Measurements from ENCODE around the gene SPAG9. TPM values are rescaled to one million over a fixed set of nuclear protein-coding genes. Genes with fewer than 3 reads are reported as not detected.

SPAG9 gene
- total RNA-seq, 1 experiment from 2014 or later: 77.6 TPM

DNA sequence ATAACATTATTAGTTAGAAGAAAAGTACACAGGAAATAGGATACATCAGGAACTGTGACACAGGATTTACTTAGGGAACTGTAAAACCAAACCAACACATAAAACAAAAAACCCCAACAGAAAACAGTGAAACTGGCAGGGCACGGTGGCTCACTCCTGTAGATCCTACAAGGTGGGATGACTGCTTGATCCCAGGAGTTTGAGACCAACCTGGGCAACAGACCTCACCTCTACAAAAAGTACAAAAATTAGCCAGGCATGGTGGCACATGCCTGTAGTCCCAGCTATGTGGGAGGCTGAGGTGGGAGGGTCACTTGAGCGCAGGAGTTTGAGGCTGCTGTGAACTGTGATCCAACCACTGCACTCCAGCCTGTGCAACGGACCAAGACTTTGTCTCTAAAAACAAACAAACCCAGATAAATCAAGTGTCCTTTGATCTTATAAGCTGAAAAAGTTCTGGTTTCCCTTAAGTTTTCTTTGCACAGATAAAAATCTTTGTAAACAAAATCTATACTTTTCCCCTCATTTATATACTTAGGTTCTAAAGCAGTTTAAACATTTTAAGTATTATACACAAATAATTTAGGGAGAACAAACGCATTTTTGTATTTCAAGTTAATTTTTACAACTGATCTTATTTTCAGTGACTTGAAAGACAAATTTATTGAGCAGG is 143.0 kb downstream of the SPAG9 start:
- H3K4me2 ChIP-seq (ENCODE audit: low read length): no peak overlapping the region
- H3K79me2 ChIP-seq (ENCODE audit: insufficient read depth, low read length): no peaks in the 10 kb centered on the region

DNA sequence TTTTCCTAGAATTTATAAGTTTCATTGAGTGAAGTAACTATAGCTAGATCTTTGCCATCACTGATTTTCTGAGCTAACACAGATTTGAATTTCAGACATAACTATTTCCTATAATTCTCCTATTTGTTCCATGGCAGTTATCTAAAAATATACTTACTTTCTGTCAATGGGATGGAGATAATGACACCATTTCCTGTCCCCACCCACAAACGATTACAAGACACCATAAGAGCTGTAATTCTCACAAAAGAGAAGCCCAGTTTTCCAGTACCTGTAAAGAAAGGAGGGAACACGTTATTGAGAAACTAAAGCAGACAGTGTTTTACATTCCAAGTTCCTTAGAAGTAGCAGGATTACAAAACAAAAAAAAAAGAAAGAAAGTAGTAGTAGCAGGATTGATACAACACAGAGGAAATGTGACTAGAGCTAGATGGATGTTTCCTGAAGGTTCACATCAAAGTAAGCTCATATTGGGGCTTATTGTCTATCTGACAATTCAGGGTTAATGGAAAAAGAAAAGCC is 143.7 kb downstream of the SPAG9 start:
- Histone ChIP-seq H4K20me1 (ENCODE audit: insufficient read depth) (no peaks in the 10 kb centered on the region), H3K4me3 (replicated peaks in 1 of 2; ENCODE audit: low read depth in 1 of 2, low read length in 2 of 2) (no peak overlapping the region), H3K9me3 (ENCODE audit: control insufficient read depth in 1 of 2, insufficient read depth in 1 of 2, low read depth in 1 of 2, low read length in 2 of 2) (no peaks in the 10 kb centered on the region), H3K79me2 (ENCODE audit: insufficient read depth, low read length) (no peaks in the 10 kb centered on the region), H3K4me1 (ENCODE audit: control insufficient read depth in 1 of 2, insufficient read depth in 2 of 2, low read length in 2 of 2) (no peaks in the 10 kb centered on the region), H3K9ac (ENCODE audit: low read length) (no peak overlapping the region), H3K27me3 (ENCODE audit: insufficient read depth, low read length) (no peaks in the 10 kb centered on the region), H3K27ac (ENCODE audit: low read depth, low read length) (no peak overlapping the region), H3K36me3 (ENCODE audit: control insufficient read depth in 1 of 2, insufficient read depth in 2 of 2, low read length in 2 of 2) (peaks cover 28 to 31% of the 10 kb centered on the region in 2 experiments; a peak in 3 of 4 replicates), H3K4me2 (ENCODE audit: low read length) (no peak overlapping the region), H3K9me2 (ENCODE audit: insufficient read depth) (no peaks in the 10 kb centered on the region), H2AFZ (ENCODE audit: low read depth, low read length, poor library complexity, severe bottlenecking) (no peak overlapping the region)
- CTCF ChIA-PET: no interaction called here
- intact Hi-C loops (cut with micrococcal nuclease): no loop called here
- POLR2A ChIA-PET: no interaction called here
- DNase-seq (ENCODE audit: low read depth, low spot score) (no peak), ATAC-seq (no peak)
- RAD21 ChIA-PET (ENCODE audit: low non-redundant PET in 1 of 2, low total read pairs in 2 of 2, uncharacterized antibody in 2 of 2, unreplicated experiment in 2 of 2): interaction anchor here in 1 of 2 experiments (0.6 kb wide), 1 partner anchor 16 kb away, joined by 4 read pairs; no protein-coding TSS in a partner anchor
- no TSS peak for BruUV-seq (replicated peaks)
- TF ChIP-seq TCF7L2 (IDR thresholded peaks at IDR 0.05; ENCODE audit: borderline replicate concordance, extremely low read depth, insufficient read depth, insufficient read length) (no peak), ELF1 (IDR thresholded peaks at IDR 0.05; ENCODE audit: borderline replicate concordance, low read depth) (no peak), CEBPB (IDR thresholded peaks at IDR 0.05; ENCODE audit: low read depth) (no peak), JUND (IDR thresholded peaks at IDR 0.05) (no peak), SP1 (IDR thresholded peaks at IDR 0.05; ENCODE audit: low read depth) (no peak), RAD21 (IDR thresholded peaks at IDR 0.05; ENCODE audit: low read depth) (no peak)

More for the DNA sequence above, 143.0 kb downstream of the SPAG9 start:
- DNase-seq (ENCODE audit: low read depth, low spot score) (no peak), ATAC-seq (no peak)
- no peaks in the 10 kb centered on the region for H3K27me3 ChIP-seq (ENCODE audit: insufficient read depth, low read length)
- no peak overlapping the region for H3K27ac ChIP-seq (ENCODE audit: low read depth, low read length)
- H3K4me1 ChIP-seq (ENCODE audit: control insufficient read depth in 1 of 2, insufficient read depth in 2 of 2, low read length in 2 of 2): no peaks in the 10 kb centered on the region
- no peaks in the 10 kb centered on the region for H3K9me2 ChIP-seq (ENCODE audit: insufficient read depth)
- BruUV-seq (replicated peaks): no TSS peak
- no peak overlapping the region for H3K9ac ChIP-seq (ENCODE audit: low read length)
- intact Hi-C loops (cut with micrococcal nuclease): no loop called here
- no peaks in the 10 kb centered on the region for H3K9me3 ChIP-seq (ENCODE audit: control insufficient read depth in 1 of 2, insufficient read depth in 1 of 2, low read depth in 1 of 2, low read length in 2 of 2)
- no peak overlapping the region for H2AFZ ChIP-seq (ENCODE audit: low read depth, low read length, poor library complexity, severe bottlenecking)
- POLR2A ChIA-PET: no interaction called here
- H3K36me3 ChIP-seq (ENCODE audit: control insufficient read depth in 1 of 2, insufficient read depth in 2 of 2, low read length in 2 of 2): peaks cover 28 to 37% of the 10 kb centered on the region in 2 experiments; a peak in 3 of 4 replicates
- H3K4me3 ChIP-seq (replicated peaks in 1 of 2; ENCODE audit: low read depth in 1 of 2, low read length in 2 of 2): no peak overlapping the region
- no peaks in the 10 kb centered on the region for H4K20me1 ChIP-seq (ENCODE audit: insufficient read depth)
- RAD21 ChIA-PET (ENCODE audit: low non-redundant PET in 1 of 2, low total read pairs in 2 of 2, uncharacterized antibody in 2 of 2, unreplicated experiment in 2 of 2): interaction anchor here in 1 of 2 experiments (0.6 kb wide), 1 partner anchor 15 kb away, joined by 4 read pairs; no protein-coding TSS in a partner anchor
- TF ChIP-seq RAD21 (IDR thresholded peaks at IDR 0.05; ENCODE audit: low read depth) (no peak), SIN3A (IDR thresholded peaks at IDR 0.05; ENCODE audit: low read depth) (no peak), YY1 (IDR thresholded peaks at IDR 0.05; ENCODE audit: extremely low read depth, insufficient replicate concordance, low read depth, low read length) (no peak), POLR2A (IDR thresholded peaks at IDR 0.05; ENCODE audit: borderline replicate concordance, extremely low read depth, insufficient read depth, insufficient read length) (no peak)
- CTCF ChIA-PET: no interaction called here
